Mammary epithelial cell (primary cell): ENCODE measurements around the gene PTPRM.

ENCODE experiments used
- EZH2 ChIP-seq: IDR thresholded peaks from 2 replicates; pipeline ENCODE4 v1.6.1; 2012; ENCODE audit warnings: low read length, inconsistent platforms, borderline replicate concordance
- TF ChIP-seq, protein P1 (sequence below), 2 donors: IDR thresholded peaks in 1 of 2; conservative IDR thresholded peaks in 1 of 2; 2 replicates each; pipeline ENCODE4 v1.5.1; 2011 to 2012; ENCODE audit warnings: inconsistent platforms in 2 of 2, low read length in 2 of 2, mild to moderate bottlenecking in 2 of 2, control low read depth in 1 of 2, low read depth in 1 of 2; ENCODE audit not compliant: insufficient read depth in 1 of 2; ENCODE audit errors: extremely low read depth in 1 of 2

DNA sequence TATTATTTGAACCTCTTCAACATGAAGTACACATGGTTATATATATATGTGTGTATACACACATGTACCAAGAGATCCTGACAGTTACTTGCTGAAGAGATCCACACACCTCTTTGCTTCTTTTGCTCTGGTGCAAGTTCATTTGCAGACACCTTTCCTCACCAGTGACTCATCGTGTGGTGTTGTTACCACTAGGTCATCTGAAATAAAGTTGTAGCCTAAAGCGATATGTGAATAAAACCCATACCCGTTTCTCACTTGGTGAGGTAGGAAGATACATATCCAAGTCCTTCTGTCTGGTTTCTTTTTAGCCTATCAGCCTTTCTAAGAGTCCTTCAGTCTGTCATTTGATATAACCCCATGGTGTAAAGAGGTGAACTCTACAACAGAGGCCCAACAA, 662.7 kb downstream of the PTPRM start:
- TF ChIP-seq EZH2: no peak
- TF ChIP-seq, protein P1, sequence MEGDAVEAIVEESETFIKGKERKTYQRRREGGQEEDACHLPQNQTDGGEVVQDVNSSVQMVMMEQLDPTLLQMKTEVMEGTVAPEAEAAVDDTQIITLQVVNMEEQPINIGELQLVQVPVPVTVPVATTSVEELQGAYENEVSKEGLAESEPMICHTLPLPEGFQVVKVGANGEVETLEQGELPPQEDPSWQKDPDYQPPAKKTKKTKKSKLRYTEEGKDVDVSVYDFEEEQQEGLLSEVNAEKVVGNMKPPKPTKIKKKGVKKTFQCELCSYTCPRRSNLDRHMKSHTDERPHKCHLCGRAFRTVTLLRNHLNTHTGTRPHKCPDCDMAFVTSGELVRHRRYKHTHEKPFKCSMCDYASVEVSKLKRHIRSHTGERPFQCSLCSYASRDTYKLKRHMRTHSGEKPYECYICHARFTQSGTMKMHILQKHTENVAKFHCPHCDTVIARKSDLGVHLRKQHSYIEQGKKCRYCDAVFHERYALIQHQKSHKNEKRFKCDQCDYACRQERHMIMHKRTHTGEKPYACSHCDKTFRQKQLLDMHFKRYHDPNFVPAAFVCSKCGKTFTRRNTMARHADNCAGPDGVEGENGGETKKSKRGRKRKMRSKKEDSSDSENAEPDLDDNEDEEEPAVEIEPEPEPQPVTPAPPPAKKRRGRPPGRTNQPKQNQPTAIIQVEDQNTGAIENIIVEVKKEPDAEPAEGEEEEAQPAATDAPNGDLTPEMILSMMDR (conservative IDR thresholded peaks at IDR 0.05 in 1 of 2, IDR thresholded peaks at IDR 0.05 in 1 of 2; ENCODE audit: extremely low read depth in 1 of 2, insufficient read depth in 1 of 2, low read depth in 1 of 2, low read length in 2 of 2): no peak
